Spleen (tissue), 7 donors: ENCODE data around the gene ID4.

Experiments used
- CTCF ChIP-seq, 11 experiments: fragments of 200-600 bp in 7 of 11; fragments of 450-650 bp in 4 of 11; sonication (generic) in 4 of 11; IDR thresholded peaks in 8 of 11; conservative IDR thresholded peaks in 3 of 11; 1 replicate in 7 of 11; 2 replicates in 4 of 11; pipeline versions ENCODE4 v1.4.0 to v1.8.0; 2016 to 2021; ENCODE audit warnings: antibody characterized with exemption in 11 of 11, inconsistent platforms in 4 of 11, mild to moderate bottlenecking in 1 of 11
- POLR2A ChIP-seq, 3 donors: fragments of 450-650 bp; IDR thresholded peaks; one replicate each; pipeline ENCODE4 v1.5.1; 2017; ENCODE audit warnings: antibody characterized with exemption in 3 of 3, mild to moderate bottlenecking in 1 of 3
- donor health status: DM: no; HTN: no; CAD: no; lungs with moderate emphysema.
- donor health status: DM: no; HTN: no; CAD: no.
- donor health status: DM: no; HTN: no; CAD: no.

- no peak for TF ChIP-seq CTCF (IDR thresholded peaks at IDR 0.05 in 8 of 11, conservative IDR thresholded peaks at IDR 0.05 in 3 of 11)
- no peak for TF ChIP-seq POLR2A (IDR thresholded peaks at IDR 0.05)
Measured at GRCh38 chr6:19805129-19805481, 32.1 kb upstream of the ID4 start.
